Measurements from ENCODE around the gene SNRPA.

GRCh38 chr19:40724315-40724714 lies 26.7 kb upstream of the SNRPA start:
- TF ChIP-seq CTCF (conservative IDR thresholded peaks at IDR 0.05; ENCODE audit: low read length) (no peak), EZH2phosphoT487 (IDR thresholded peaks at IDR 0.05; ENCODE audit: borderline replicate concordance, low read depth, low read length) (no peak)

Data from OCI-LY7 (cell line).